Astrocyte (in vitro differentiated cells and primary cell): ENCODE results near the gene STX10.

ENCODE experiments used
- EZH2 ChIP-seq: IDR thresholded peaks from 2 replicates; pipeline ENCODE4 v1.6.1; 2012; ENCODE audit warnings: mild to moderate bottlenecking, low read length, inconsistent platforms; ENCODE audit not compliant: insufficient read depth
- TF ChIP-seq, protein P1 (sequence below): IDR thresholded peaks from 2 replicates; pipeline ENCODE4 v1.5.1; 2011; ENCODE audit warnings: low read depth, mild to moderate bottlenecking, inconsistent platforms, low read length, moderate library complexity; ENCODE audit not compliant: insufficient read depth

DNA sequence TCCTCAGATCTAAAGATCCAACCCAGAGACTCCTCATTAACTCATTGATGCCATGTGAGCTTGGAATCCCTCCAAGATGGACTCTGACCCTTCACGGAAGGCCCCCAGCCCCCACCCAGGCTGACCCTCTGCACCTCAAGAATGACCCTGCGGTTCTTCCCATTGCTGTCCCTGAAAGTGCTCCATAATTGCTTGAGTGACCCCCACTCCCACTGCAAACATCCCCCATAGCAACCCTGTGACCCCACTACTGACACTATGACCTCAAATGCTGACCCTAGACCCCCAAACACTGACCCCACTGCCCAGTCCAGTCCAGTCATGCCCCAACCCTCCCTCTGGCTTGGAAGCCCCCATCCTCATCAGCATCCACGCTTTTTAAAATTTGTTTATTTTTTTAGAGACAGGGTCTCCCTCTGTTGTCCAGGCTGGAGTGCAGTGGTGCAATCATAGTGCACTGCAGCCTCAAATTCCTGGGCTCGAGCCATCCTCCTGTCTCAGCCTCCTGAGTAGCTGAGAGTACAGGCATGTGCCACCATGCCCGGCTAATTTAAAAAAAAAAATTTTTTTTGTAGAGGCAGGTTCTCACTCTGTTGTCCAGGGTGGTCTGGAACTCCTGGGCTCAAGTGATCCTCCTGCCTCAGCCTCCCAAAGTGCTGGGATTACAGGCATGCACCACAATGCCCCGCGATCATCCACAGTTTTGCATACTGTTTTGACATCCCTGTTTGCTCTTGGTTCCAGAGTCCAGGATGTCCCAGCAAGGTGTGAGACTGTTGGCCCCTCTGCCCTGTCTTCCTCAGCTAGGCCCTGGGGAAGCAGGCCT lies 48.4 kb downstream of the STX10 start:
- TF ChIP-seq, protein P1, sequence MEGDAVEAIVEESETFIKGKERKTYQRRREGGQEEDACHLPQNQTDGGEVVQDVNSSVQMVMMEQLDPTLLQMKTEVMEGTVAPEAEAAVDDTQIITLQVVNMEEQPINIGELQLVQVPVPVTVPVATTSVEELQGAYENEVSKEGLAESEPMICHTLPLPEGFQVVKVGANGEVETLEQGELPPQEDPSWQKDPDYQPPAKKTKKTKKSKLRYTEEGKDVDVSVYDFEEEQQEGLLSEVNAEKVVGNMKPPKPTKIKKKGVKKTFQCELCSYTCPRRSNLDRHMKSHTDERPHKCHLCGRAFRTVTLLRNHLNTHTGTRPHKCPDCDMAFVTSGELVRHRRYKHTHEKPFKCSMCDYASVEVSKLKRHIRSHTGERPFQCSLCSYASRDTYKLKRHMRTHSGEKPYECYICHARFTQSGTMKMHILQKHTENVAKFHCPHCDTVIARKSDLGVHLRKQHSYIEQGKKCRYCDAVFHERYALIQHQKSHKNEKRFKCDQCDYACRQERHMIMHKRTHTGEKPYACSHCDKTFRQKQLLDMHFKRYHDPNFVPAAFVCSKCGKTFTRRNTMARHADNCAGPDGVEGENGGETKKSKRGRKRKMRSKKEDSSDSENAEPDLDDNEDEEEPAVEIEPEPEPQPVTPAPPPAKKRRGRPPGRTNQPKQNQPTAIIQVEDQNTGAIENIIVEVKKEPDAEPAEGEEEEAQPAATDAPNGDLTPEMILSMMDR, result no peak
- no peak for TF ChIP-seq EZH2
